Cortex of kidney (tissue), 1 donor: ENCODE results near the gene CTNNA2.

Experiments
- DNase-seq: peaks from one replicate; lab custom pipeline; 2025; lab: John Stamatoyannopoulos, UW

CTNNA2 gene

DNA sequence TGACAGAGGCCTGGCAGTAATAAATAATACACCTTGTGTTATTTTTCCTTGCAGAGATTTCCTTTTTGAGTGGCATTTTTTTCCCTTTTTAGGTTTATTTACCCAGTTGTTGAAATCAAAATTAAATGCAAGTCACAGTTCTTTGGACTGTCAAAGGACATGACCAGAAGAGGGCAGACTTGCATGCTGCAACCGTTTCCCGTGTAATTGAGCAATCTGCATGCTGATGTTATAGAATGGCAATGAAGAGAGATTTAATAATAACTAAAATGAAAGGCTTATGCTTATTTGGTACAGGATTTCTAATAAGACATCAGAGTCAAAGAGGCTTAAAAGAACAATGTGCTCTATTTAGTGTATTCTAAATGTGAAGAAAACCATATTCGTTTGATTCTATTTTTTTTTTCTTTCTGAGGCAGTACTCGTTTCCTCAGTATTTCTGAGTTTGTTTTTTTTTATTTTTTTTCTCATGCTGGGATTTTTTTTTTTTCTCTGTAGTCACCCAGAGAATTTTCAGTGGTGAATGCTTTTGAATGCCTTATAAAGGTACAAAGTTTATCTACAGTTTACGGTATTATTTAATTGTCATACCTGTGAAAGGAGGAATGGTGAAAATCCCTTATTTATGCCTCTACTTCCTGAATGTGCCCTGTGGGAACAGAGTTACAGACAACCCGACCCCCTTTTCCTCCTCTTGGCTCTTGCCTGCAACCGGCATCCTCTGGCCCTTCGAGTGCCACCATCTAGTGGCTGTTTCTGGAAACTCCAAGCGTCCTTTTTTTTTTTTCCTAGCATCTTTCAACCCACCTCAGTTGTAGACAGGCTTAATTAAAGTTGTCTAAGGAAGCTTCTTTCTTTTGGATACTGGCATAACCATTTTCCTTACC is 423.2 kb downstream of the CTNNA2 start:
- DNase-seq, result no peak

DNA sequence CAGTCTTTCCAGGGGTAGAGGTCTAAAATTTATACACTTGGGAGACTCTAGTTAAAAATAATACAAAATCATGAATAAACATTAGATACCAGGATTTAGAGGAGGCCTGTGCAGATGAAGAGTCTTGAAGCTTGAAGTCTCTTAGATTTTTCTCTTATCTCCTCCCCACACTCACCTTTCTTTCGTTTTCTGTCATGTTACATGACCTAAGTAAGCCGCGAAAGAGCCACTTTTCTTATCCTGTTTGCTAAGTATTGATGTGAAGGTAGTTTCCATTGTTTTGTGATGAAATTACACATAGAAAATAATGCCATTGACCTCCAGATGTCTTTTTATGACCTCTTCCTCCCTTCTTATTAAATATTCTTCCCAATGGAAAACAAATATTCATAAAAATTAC is 423.9 kb downstream of the CTNNA2 start:
- DNase-seq, result no peak

DNA sequence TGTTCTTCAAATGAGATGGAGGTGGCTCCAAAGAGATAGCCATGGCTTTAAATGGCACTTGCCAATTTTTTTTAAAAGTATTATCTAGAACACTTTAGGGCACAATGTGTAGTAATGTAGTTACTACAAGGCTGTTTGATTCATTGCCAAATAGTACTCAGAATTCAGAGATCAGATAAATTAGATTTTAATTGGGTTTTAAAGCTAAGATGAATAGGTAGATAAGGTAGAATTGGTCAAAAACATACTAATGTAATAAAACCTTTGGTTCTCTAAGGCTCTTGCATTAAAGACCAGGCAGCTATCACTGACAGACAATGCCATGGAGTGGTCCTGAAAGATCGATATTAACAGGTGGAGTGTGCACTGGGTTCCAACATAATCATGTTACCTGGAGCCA is 425.8 kb downstream of the CTNNA2 start:
- DNase-seq, result no peak

DNA sequence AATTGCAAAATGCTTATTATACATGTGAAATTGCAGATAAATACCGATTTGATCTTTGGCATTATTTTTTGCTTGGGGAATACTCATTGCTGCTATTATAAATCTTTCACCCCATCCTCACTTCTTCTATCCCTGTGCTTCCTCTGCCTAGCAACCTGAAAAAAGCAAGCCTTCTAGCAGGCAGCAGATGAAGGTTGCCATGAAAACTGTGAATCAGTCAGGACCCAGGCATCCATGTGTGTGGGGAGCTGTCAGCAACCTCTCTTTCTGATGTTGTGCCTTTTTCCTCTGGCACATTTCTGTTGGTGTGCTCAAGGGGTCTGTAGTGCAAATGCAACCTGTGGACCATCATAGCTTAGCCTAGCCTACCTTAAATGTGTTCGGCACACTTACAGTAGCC is 427.5 kb downstream of the CTNNA2 start:
- no peak for DNase-seq

DNA sequence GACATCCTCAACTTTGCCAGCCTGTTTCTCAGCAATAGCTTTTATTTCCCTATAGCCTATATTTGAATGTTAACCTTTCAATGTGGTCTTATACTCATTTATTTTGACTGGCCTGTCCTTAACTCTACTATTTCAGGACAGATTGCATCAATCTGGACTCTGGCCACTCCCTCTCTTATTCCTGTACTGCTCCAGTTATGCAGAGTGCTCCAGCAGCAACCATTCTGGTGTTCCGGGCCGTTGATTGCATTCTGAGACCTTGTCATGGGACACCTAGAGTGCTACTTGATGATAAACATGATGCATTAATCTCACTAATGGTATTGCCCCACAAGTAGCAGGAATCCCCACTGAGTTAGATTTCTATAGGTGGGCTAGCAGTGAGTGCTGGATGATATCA is 428.3 kb downstream of the CTNNA2 start:
- no peak for DNase-seq

DNA sequence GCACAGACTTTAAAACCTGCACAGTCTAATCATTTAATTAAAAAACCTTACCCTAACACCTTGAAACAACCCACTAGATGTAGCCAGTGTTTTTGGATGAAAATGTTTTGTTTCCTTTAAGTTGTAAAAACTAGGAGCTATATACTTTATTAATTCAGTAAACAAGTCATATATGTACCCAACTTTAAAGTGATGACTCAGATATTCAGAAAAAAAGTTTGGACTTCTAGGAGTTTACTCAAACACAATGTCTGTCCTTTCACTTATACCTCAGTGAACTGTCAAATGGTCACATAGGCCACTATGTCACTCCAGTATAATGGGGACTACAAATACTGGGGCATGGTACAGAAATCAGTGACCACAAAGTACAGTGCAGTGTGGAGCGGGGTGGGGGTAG is 431.4 kb downstream of the CTNNA2 start:
- DNase-seq, result no peak

DNA sequence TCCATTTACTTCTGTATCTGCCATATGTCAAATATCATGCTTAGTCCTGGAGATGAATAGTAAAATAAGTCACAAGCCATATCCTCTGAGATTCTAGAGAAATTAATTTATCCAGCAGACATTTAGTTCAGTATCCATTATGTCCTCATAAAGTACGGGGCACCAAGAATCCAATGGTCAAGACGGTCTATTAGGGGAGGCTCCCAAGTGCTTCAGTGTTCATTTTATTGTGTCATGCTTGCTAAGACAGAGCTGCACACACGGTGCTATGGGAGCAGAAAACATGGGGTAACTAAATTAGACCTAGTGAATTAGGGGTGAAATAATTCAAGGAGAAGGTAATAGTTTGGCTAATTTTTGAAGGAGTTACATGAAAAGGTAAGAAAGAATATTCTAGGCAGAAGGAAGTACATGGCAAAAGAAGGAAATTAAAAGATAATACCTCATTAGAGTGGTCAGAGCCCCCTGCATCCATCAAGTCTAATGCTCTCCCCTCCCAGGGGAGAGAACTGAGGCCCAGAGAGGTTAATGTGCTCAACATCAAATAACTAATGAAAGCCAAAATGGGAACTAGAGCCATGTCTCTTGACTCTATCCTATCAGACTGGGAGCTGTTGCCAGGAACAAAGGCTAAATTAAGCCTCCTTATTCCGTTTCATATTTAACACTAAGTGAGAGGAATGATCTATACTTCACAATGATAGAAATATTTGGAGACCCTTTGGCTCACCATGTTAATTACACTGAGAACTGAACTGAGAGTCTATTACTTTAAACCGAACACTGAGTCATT is 433.0 kb downstream of the CTNNA2 start:
- no peak for DNase-seq

DNA sequence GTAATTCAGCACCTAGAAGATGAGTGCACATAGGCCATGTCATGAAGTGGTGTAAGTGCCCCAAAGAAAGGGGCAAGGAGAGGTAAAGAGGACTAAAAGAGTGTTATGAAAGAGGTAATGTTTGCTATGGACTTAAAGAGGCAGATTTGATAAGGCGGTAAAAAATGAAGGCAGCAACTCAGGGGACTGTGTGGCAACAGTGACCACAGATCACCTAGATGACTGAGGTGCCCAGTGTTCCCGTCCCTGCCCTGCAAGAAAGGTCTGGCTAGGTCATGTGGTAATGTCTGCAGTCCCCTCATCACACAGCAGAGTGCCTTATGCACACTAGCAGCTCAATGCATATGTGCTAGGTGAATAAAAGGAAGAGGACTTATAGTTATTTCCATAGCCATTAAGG is 434.9 kb downstream of the CTNNA2 start:
- no peak for DNase-seq

DNA sequence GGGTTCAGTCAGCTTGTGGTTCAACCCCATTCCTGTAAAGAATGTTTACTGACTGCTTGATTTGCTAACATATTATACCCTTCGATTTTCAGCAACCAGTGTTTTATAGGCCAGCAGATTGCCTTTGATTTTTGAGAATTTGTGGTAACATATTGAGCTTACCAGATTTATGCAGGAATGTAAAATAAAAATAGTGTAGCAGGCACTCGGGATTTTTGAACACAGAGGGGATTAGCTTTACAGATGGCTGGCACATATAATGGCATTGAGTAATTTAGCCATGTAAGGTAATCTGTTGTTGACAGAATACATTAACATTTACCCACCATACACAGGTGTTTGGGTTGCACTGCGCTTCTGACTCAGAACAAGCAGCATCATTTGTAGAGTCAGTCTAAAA is 437.7 kb downstream of the CTNNA2 start:
- no peak for DNase-seq

DNA sequence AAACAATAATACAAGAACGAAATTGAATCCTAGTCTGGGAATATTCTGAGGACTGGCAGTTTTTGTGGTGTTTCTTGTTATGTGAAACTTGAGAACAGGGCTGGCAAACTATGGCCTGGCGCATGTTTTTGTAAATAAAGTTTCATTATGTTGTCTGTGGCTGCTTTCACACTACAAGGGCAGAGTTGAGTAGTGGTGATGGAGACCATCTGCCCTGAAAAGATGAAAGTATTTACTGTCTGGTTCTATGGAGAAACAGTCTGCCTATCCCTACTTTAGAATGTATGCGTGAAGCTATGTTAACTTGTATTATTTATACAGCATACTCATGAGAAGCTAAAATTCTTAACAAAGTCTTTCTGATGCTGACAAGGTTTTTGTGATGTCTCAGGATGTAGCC is 439.8 kb downstream of the CTNNA2 start:
- DNase-seq, result no peak

DNA sequence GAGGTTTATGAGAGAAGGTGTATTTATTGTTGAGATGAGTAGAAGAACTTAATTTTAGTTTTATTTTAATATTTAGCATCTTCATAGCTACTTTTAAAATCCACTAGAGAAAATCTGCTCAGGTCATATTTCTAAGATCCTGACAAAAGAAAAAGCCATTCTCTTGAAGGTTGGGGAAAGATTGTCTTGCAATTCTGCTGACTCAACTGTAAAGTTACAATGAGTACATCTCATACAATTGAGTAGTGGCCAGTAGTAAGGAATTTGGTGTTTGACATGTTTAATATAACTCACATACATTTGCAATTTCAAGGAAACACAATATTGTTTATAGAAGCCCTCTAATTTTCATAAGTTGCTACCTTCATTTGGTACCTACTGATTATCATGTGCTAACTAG is 447.2 kb downstream of the CTNNA2 start:
- no peak for DNase-seq

DNA sequence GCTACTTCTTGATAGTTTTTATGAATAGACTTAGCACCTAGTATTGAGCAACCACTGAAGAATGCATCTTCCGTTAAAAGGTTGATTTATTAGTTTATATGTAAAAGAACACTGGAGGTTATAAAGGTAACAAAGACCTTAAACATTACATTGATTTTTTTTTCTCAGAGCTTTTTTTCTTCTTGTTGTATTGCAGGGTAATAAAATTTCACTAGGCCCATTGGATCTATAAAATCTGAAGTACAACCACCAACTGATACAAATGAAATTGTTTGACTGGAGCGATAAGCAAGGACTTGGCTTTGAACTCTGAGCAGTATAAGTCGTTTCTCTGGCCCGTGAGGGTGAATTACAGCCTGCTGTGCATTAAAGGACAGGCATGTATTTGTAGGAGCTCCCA is 447.7 kb downstream of the CTNNA2 start:
- no peak for DNase-seq

DNA sequence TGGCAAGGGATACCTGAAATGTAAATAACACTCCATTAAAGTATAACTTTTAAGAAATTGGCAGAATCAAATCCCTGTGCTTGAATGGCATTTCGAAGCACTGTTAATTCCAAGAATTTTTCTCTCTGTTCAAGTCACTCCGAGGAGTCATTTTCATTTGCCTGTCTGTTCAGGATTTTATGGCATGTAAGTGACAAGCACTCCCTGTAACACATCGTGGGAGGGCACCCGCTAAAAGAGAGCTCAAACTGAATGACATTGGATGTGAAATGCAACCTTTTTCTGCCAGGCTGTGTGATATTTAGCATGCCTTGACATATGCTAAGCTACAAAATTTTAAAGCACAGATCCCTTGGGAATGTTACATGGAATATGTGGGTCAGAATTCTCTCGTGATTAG is 452.1 kb downstream of the CTNNA2 start:
- DNase-seq, result no peak

DNA sequence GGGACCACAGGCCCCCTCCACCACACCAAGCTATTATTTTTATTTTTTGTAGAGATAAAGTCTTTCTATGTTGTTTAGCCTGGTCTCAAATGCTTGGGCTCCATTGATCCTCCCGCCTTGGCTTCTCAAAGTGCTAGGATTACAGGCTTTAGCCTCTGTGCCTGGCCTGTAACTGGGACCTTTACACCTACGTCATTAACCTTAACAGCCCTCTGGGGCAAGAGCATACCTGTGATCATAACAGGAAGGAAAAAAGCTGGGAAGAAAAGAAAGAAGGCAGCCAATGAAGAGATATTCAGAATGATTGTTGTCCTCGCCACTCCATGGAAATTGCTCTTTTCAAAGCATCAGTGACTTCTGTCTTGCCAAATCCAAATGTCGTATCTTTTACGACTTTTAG is 453.5 kb downstream of the CTNNA2 start:
- no peak for DNase-seq

DNA sequence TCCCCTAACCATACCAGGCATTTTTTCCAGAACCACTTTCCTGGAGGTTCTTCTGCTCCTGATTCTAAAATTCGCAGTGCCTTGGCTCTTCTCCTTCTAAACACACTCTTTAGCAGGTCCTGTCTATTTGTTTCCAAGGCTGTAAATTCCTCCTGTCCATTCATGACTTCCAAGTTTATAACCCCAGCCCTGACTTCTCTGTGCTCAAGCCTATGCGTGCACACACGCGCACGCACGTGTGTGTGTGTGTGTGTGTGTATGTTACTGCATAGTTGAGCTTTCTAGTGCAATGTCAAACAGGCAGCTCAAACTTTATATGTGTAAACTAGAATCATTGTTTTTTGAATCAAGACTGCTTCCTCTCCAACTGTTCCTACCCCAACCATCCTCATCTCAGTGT is 454.0 kb downstream of the CTNNA2 start:
- no peak for DNase-seq

DNA sequence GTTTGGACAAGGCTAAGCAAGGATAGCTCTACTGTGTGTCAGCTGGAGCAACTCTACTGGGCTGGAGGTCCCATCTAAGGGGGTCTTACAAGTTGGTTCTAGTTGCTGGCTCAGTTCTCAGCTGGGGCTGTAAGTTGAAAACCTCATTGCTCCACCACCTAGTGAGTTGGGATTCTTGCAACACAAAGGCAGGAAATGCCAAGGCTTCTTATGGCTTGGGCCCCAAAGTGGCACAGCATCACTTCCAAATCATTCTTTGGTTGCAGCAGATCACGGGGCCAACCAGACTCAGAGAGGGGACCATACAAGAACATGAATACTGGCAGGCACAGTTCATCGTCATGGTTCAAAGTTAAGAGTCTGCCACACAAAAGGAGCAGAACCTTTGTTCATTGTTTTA is 459.0 kb downstream of the CTNNA2 start:
- no peak for DNase-seq

DNA sequence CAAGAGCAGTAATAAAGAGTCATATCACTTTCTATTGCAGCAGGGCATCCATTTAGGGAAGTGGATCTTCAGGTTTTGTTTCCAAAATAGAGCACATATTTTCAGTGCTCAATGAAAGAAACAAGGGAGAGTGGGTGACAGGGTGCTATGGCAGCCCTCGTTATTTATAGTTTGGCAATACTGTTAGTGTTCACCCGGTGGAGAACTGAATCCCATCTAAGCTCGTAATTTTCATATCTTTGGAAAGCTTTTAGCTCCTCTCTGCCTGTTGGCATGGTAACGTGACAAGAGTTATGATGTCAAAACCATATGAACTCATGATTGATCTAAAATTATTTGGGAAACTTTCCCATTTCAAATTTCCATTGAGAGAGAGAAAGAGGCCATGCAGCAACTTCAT is 459.8 kb downstream of the CTNNA2 start:
- no peak for DNase-seq

DNA sequence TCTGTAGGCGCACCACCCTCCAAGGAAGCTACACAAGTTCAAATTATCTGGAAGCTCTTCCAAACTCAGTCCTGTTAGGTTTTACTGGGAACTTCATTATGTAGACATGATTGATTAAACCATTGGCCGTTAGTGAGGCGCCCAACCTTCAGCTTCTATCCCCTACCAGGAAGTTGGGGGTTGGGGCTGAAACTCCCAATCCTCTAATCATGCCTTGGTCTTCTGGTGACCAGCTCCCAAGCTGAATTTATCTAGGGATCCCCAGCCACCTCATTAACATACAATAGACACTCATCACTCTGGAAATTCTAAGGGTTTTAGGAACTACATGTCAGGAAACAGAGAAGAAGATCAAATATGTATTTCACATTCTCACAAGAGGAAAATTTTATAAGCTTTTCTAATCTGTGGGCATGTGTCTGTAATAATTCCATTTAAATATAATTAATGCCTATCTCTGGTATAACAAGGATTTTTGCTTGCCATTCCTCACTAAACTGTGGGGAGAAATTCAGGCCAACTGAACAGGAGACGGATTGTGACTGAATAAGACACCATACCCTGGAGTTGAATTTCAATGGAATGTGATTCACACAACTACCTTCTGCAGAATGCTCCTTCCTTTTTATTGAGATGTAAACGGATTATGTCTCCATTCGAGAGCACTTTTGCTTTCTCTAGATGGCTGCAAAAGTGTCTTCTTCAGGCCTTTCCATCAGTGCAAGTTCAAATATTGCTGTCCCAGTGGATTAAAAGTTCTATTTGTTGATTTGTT is 463.1 kb downstream of the CTNNA2 start:
- DNase-seq, result no peak

DNA sequence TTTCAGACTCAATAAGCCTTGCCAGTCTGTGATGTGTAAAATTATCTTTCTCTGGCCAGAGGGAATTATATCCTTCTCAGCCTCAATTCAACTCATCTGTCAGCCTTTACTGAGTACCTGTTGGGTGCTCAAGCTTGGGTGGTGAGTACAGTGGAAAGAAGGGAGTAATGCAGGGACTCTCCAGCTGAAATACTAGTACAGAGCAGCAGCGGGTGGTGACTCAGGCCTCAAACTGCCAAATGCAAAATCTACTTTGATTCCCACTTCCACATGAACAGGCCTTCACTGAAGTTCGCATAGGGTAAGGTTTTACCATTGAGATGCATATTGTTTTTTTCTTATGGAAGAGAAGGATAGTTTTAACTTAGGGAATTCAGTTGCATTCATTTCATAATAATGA is 464.9 kb downstream of the CTNNA2 start:
- no peak for DNase-seq

DNA sequence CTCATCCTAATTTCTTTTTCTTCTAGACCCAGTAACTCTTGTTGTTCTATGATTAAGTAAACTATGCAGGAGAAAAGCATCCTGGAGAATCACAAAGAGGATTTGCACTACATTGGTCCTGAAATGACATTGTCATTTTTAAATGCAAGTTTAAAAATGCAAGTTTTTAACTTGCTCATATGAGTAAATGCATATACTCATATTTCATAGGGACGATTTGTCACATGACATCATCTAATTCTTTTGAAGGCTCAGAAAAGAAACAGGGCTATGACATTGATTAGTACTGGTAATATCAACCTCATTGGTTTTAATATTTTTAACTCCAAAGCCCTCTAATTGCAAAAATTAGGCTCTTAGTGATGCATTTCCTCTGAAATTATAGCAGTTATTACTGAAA is 467.3 kb downstream of the CTNNA2 start:
- no peak for DNase-seq

DNA sequence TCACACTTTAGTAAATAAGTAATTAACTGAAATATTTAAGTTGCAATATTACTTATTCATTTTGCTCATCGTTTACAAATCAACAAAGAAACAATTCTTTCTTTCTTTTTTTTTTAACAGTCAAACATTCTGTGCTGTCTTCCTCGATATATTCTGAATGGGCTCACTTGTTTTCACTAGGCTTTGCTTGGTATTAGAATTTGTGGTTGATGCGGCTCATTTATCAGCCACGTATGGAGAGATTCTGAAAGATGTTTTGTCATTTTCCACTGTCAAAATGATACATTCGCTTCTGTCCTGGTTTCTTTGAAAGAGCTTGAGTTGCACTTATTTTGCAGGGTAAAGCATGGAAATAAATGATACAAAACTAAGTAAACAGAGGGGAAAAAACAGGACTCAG is 468.0 kb downstream of the CTNNA2 start:
- no peak for DNase-seq

DNA sequence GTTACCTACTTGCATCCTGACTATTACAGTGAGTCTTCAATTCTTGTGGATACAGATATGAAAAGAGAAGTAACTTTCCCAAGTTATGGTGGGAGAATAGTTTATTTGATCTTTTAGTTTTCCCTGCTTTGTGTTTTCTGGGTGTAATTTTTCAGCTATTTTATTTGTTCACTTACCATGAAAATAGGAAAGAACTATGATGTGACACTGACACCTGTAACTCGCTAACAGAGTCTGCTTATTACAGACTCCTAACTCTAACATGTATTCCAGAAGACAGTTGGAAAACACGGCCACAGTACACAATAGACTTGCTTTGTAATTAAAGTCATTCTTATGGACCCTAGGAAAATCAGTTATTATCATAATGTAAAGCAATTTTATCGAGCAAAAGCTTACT is 468.5 kb downstream of the CTNNA2 start:
- no peak for DNase-seq

DNA sequence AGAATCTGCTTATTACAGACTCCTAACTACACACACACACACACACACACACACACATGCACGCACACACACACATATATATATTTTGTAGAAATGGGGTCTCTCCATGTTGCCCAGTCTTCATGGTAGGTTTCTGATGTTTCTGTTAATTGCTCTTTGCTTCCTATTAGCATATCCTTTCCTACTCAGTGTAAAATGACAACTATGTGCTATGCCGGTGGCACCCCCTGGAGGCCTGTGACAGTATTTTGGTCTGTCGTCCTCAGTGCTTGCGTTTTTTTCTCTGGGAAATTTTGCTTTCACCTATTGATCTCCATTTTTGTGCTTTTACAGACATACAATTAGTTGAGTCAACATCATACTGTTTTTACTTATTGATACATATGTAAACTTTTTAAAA is 469.6 kb downstream of the CTNNA2 start:
- DNase-seq, result no peak
